Posterior vena cava (tissue), 2 donors: Measurements from ENCODE around the gene TIE1. TPM values are rescaled to one million over a fixed set of nuclear protein-coding genes. Genes with fewer than 3 reads are reported as not detected.
A peak's percentile ranks its signal among the peaks of the same experiment; 100 is the strongest.

Experiments used
- DNase-seq: peaks from one replicate; pipeline ENCODE4 v3.0.0-alpha.2; 2020; ENCODE audit warnings: low spot score
- intact Hi-C, 2 donors: fragments of 100-400 bp; cut with DNase I; formaldehyde crosslinking; loops; one replicate each; pipeline versions ENCODE4 v1.14.1 to v1.14.2; 2022 to 2023
- total RNA-seq, 2 donors: library from RNA; stranded (reverse); fragmentation: NEBNext Ultra II Directional; extraction: Animal tissue kit (Norgen Biotek cat#: 25700); gene quantifications; one replicate each; pipeline ENCODE4 v1.2.1, GENCODE V29; 2021
- donor health status: DM: yes; HTN: yes; CAD: no.
- donor health status: DM: yes; HTN: yes; CAD: no.

The TIE1 gene
- total RNA-seq, 2 donors from 2014 or later, result 32.5 to 46.6 TPM

DNA sequence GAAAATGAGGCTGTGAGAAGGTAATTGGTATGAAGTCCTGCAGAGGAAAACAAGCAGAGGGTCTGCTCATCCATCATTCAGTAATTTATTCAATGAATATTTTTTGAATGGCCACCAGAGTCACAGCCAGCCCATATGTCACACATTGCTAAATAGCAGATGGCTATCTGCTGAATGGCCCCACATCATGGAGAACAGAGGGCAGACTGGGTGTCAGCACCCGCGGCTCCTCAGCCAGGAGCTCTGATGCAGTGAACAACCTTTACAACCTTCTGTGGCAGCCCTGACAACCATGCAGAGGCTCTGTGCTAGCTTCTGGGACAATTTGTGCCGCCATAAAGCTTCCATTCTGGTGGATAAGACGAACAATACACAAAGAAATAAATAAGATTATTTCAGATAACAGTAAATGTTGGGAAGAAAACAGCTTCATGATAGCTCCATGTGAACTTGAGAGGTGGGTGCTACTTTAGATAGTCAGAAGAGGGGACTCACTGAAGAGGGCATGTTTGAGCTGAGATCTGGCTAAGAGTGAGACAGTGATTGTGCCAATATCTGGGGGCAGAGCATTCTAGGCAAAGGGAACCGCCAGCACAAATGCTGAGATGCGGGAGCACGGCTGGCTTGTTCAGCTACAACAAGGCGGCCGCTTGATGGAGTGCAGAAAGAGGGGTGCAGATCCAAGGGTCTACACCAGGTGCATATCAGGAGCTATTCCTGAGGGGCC, 12.6 kb upstream of the TIE1 start:
- no peak for DNase-seq
- intact Hi-C loops, result no loop called here

DNA sequence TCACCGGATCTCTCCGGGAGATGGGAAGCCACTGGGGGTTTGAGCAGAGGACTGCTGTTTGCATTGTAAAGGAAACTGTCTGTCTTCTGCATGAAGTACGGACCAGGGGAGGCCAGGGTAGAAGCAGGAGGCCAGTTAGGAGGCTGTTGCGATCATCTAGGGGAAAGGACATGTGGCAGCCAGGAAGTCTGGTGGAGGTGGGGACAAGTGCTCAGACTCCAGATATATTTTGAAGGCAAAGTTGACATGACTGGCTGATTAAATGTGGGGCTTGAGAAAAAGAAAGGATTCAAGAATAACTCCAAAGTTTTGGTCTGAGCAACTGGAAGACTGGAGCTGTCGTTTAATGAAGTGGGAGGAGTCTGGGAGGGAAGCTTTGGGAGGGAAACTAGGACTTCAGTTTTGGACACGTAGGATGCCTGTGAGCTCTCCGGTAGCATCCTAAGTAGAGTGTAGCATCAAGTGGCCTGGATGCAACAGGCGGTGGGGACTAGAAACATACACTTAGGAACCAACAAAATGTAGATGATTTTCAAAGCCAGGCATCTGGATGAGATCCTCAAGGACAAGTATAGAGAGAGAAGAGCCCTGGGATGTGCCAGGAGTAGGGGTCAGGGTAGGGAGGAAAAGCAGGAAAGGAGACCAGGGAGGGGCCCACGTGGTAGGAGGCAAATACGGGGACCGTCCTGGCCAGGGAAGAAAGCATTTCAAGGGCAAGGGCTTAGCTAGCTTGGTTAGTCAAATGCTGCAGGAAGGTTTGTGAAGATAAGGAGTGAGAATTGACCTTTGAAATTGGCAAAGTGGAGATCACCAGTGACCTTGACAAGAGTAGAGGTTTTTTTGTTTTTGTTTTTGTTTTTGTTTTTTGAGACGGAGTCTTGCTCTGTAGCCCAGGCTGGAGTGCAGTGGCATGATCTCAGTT, 11.7 kb upstream of the TIE1 start:
- DNase-seq, result no peak
- intact Hi-C loops, result no loop called here

DNA sequence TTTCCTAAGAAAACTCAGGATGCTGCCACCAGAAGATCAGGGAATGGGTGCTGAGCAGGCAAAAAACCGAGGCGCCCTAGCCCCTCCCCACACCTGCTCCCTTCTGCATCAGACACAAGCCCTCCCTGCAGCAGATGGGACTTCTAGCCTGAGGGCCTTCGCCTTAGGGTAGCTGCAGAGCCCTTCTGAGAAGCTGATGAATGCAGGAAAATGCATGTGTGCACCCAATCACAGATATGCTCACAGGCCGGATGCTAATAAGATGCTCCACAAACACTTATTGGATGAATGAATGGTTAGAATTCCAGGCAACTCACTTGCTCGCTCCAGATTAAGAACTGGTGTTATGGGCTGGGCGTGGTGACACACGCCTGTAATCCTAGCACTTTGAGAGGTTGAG, 8.6 kb upstream of the TIE1 start:
- intact Hi-C loops, result no loop called here
- no peak for DNase-seq

GRCh38 chr1:43292679-43293078, 8.1 kb upstream of the TIE1 start:
- no peak for DNase-seq
- intact Hi-C loops, result no loop called here

DNA sequence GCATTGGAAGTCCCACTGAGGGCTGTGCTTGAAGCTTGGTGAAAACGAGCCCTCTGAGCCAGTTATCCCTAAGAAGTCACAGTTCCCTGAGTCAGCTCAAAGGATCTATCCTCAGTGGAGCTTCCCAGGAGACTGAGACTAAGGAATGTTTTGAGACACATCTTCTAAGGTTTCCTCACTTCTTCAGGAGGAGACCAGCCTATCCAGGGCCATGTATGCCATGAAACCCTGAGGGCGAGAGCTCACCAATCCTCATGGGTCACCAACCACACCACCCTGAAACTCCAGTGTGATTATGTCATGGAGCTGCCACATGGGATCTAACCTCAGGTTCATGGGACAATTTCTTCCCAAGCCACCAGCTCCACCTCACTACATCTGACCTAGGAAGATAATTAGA, 7.6 kb upstream of the TIE1 start:
- no peak for DNase-seq
- intact Hi-C loops, result no loop called here

GRCh38 chr1:43293896-43294760, 6.7 kb upstream of the TIE1 start:
- intact Hi-C loops, result no loop called here
- no peak for DNase-seq

- intact Hi-C loops, result no loop called here
- no peak for DNase-seq
Measured at GRCh38 chr1:43294761-43295160, 6.0 kb upstream of the TIE1 start.

DNA sequence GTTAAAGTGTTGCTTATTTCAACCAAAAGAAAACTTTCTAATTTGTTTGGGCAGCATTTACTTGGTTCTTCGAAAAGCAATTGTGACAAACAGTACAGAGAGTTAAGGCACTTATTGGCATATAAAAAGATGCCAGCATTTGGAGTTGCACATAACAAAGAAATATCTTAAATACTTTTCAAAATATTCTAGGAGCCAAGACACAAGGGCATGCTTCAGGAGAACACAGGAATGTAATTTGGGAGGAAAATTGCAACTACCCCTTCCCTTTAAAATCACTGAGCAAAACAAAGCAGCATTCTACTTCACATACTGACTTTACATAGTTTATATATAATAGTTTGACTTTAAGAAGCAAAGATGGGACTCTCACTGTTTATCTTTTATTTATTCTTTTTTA, 4.6 kb upstream of the TIE1 start:
- no peak for DNase-seq
- intact Hi-C loops, result no loop called here

- DNase-seq, result no peak
- intact Hi-C loops, result no loop called here
Measured at GRCh38 chr1:43298055-43298454, 2.7 kb upstream of the TIE1 start.

DNA sequence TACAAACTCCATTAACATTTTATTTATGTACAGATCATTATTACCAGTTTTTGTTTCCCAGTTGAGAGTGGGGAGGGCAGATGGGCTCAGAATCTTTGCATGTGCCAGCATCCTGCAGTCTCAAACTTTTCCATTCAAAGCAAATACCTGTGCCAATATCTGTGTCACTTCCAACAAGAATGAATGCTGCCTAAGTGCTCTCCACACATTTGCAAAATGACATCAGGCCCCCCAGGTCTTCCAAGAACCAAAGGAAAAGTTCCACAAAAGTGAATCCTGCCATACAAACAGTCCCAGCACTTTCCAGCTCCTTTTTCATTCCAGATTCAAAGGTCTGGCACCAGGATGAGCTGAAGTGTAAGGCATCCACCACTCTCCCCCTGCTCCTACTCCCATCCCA, 1.7 kb upstream of the TIE1 start:
- intact Hi-C loops, result no loop called here
- DNase-seq, result no peak

DNA sequence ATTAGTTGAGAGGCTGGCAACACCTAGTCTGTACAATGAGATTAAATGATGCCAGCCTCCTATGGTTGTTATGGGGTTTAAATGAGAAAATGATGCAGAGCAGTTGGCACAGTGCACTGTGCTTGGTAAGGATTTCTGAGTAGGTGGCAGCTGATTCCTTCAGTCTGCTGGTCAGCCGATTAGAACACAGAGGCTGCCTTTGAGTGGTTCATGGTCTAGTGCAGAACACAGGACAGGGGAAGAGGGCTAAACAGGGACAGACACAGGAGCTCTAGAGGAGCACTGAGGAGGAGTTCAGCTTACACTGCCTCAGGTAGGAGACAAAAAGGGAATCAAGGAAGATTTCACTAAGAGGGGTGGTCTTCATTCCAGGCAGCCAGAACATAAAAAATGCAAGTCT, 1.4 kb downstream of the TIE1 start:
- no peak for DNase-seq
- intact Hi-C loops, result loop anchor here in 1 of 2 donors (10.0 kb wide), 1 partner anchor 1233 kb away; no protein-coding TSS in a partner anchor

GRCh38 chr1:43302721-43303470, 2.1 kb downstream of the TIE1 start:
- peak; percentile 13 for DNase-seq
- intact Hi-C loops, result loop anchor here in 1 of 2 donors (10.0 kb wide), 1 partner anchor 1232 kb away; no protein-coding TSS in a partner anchor

- DNase-seq, result peak; percentile 63
- intact Hi-C loops, result loop anchor here in 1 of 2 donors (10.0 kb wide), 1 partner anchor 1231 kb away; no protein-coding TSS in a partner anchor
Measured at GRCh38 chr1:43303471-43304313, 2.9 kb downstream of the TIE1 start.

GRCh38 chr1:43304314-43304681, 3.5 kb downstream of the TIE1 start:
- peak; percentile 54 for DNase-seq
- intact Hi-C loops, result loop anchor here in 1 of 2 donors (10.0 kb wide), 1 partner anchor 1231 kb away; no protein-coding TSS in a partner anchor

- intact Hi-C loops, result loop anchor here in 1 of 2 donors (10.0 kb wide), 1 partner anchor 1230 kb away; no protein-coding TSS in a partner anchor
- DNase-seq, result peak; percentile 66
Measured at GRCh38 chr1:43304771-43305300, 4.1 kb downstream of the TIE1 start.

- intact Hi-C loops, result loop anchor here in 1 of 2 donors (10.0 kb wide), 1 partner anchor 1229 kb away; no protein-coding TSS in a partner anchor
- peak; percentile 29 for DNase-seq
Measured at GRCh38 chr1:43305461-43305860, 4.7 kb downstream of the TIE1 start.

- intact Hi-C loops, result loop anchor here in 1 of 2 donors (10.0 kb wide), 1 partner anchor 1229 kb away; no protein-coding TSS in a partner anchor
- peak; percentile 49 for DNase-seq
Measured at GRCh38 chr1:43305926-43306687, 5.3 kb downstream of the TIE1 start.
